Measurements from ENCODE around the gene OR5W2.
"Not testable (repeated sequence)": the region's sequence is repeated elsewhere in the genome, so short reads cannot be mapped to it uniquely, and the experiment has no call there.

The OR5W2 gene

GRCh38 chr11:55914482-55914881 is at the start of gene OR5W2:
Gene OR5W2 (minus strand): TSS chr11:55914582. CDS start chr11:55914582, 0 bp downstream.
- no peak for TF ChIP-seq POLR2A (IDR thresholded peaks at IDR 0.05; ENCODE audit: low read depth, low read length)
- FAIRE-seq (no peak), DNase-seq (ENCODE audit: insufficient read length, low spot score) (no peak)

GRCh38 chr11:55956521-55956920 is 42.1 kb upstream of the OR5W2 start:
- DNase-seq (ENCODE audit: insufficient read length, low spot score) (no peak), FAIRE-seq (no peak)
- TF ChIP-seq POLR2A (IDR thresholded peaks at IDR 0.05; ENCODE audit: low read depth, low read length): no peak

GRCh38 chr11:55949330-55949729 is 34.9 kb upstream of the OR5W2 start:
- no peak for DNase-seq (ENCODE audit: insufficient read length, low spot score)
- no peak for FAIRE-seq
- TF ChIP-seq POLR2A (IDR thresholded peaks at IDR 0.05; ENCODE audit: low read depth, low read length): no peak

GRCh38 chr11:55942785-55943392 is 28.5 kb upstream of the OR5W2 start:
- FAIRE-seq (no peak), DNase-seq (ENCODE audit: insufficient read length, low spot score) (no peak)
- no peak for TF ChIP-seq POLR2A (IDR thresholded peaks at IDR 0.05; ENCODE audit: low read depth, low read length)

GRCh38 chr11:55936300-55936699 is 21.9 kb upstream of the OR5W2 start, which contains the start of gene OR5I1:
Gene OR5I1 (minus strand): TSS chr11:55936400. CDS start chr11:55936400, 0 bp downstream.
- no peak for TF ChIP-seq POLR2A (IDR thresholded peaks at IDR 0.05; ENCODE audit: low read depth, low read length)
- DNase-seq (ENCODE audit: insufficient read length, low spot score): no peak
- FAIRE-seq: no peak

- DNase-seq (ENCODE audit: insufficient read length, low spot score) (no peak), FAIRE-seq (no peak)
- TF ChIP-seq POLR2A (IDR thresholded peaks at IDR 0.05; ENCODE audit: low read depth, low read length): no peak
Measured at GRCh38 chr11:55920537-55920936, 6.2 kb upstream of the OR5W2 start.

GRCh38 chr11:55902308-55902707 is 12.1 kb downstream of the OR5W2 start:
- TF ChIP-seq POLR2A (IDR thresholded peaks at IDR 0.05; ENCODE audit: low read depth, low read length): no peak
- no peak for DNase-seq (ENCODE audit: insufficient read length, low spot score)
- FAIRE-seq: no peak

- FAIRE-seq: no peak
- no peak for DNase-seq (ENCODE audit: insufficient read length, low spot score)
- no peak for TF ChIP-seq POLR2A (IDR thresholded peaks at IDR 0.05; ENCODE audit: low read depth, low read length)
Measured at GRCh38 chr11:55895216-55895615, 19.2 kb downstream of the OR5W2 start.

GRCh38 chr11:55885481-55885880 is 28.9 kb downstream of the OR5W2 start:
- DNase-seq (ENCODE audit: insufficient read length, low spot score); FAIRE-seq: not testable (repeated sequence)

GRCh38 chr11:55884995-55885394 is 29.4 kb downstream of the OR5W2 start:
- FAIRE-seq; DNase-seq (ENCODE audit: insufficient read length, low spot score): not testable (repeated sequence)

- not testable (repeated sequence) for DNase-seq (ENCODE audit: insufficient read length, low spot score); FAIRE-seq
Measured at GRCh38 chr11:55882997-55883396, 31.4 kb downstream of the OR5W2 start, which contains the start of gene TRIM51. Gene TRIM51 (plus strand): TSS chr11:55883297. CDS start chr11:55885429, 2,132 bp downstream.

GRCh38 chr11:55873146-55873545 is 41.2 kb downstream of the OR5W2 start:
- not testable (repeated sequence) for FAIRE-seq; DNase-seq (ENCODE audit: insufficient read length, low spot score)

- DNase-seq (ENCODE audit: insufficient read length, low spot score); FAIRE-seq: not testable (repeated sequence)
Measured at GRCh38 chr11:55872731-55873130, 41.7 kb downstream of the OR5W2 start.

GRCh38 chr11:55867354-55867753 is 47.0 kb downstream of the OR5W2 start:
- FAIRE-seq: not testable (repeated sequence)

More at GRCh38 chr11:55867354-55867753, 47.0 kb downstream of the OR5W2 start:
- not testable (repeated sequence) for DNase-seq (ENCODE audit: insufficient read length, low spot score)

All from H54 (cell line).